Cardiac muscle cell (in vitro differentiated cells and primary cell): ENCODE results near the gene CFAP99. TPM values are rescaled to one million over a fixed set of nuclear protein-coding genes. Genes with fewer than 3 reads are reported as not detected.

Experiments used
- DNase-seq, 2 donors: peaks; one replicate each; pipeline versions ENCODE4 v3.0.0 to v3.0.0-alpha.2; 2010 to 2017; ENCODE audit warnings: low read depth in 1 of 2, low spot score in 1 of 2
- H3K27ac ChIP-seq: fragments of 200-600 bp; sonication (generic); 2 replicates; pipeline ENCODE4 v1.5.1; 2016
- H3K27me3 ChIP-seq: fragments of 200-600 bp; sonication (generic); 2 replicates; pipeline ENCODE4 v1.6.0; 2016; ENCODE audit warnings: control low read depth
- H3K36me3 ChIP-seq: fragments of 200-600 bp; sonication (generic); 2 replicates; pipeline ENCODE4 v1.5.1; 2016; ENCODE audit warnings: control low read depth
- H3K4me1 ChIP-seq: fragments of 200-600 bp; sonication (generic); 2 replicates; pipeline ENCODE4 v1.8.1; 2017; ENCODE audit warnings: low read depth, mild to moderate bottlenecking, mixed run types
- H3K4me3 ChIP-seq: fragments of 200-600 bp; sonication (generic); 2 replicates; pipeline ENCODE4 v1.5.1; 2016; ENCODE audit warnings: mild to moderate bottlenecking
- H3K9me3 ChIP-seq: fragments of 200-600 bp; sonication (generic); 2 replicates; pipeline ENCODE4 v1.5.1; 2017; ENCODE audit warnings: low read depth, mild to moderate bottlenecking, control low read depth
- polyA plus RNA-seq: library from polyadenylated mRNA; unstranded; fragments of >200 nt; fragmentation: Nextera tagmentation; extraction: Ambion mirVana; gene quantifications from 2 replicates; pipeline ENCODE4 v1.2.1, GENCODE V29; 2016
- total RNA-seq: library from RNA; depleted of rRNA; stranded (reverse); fragments of >200 nt; gene quantifications from 2 replicates; pipeline ENCODE4 v1.2.3, GENCODE V29; 2016
- TF ChIP-seq, protein P1 (sequence below): IDR thresholded peaks from 2 replicates; pipeline ENCODE4 v1.5.1; 2012; ENCODE audit warnings: low read depth, mild to moderate bottlenecking, low read length

Gene CFAP99
- total and polyA plus RNA-seq, 2 experiments from 2014 or later = 0.10 TPM; not detected in 1

DNA sequence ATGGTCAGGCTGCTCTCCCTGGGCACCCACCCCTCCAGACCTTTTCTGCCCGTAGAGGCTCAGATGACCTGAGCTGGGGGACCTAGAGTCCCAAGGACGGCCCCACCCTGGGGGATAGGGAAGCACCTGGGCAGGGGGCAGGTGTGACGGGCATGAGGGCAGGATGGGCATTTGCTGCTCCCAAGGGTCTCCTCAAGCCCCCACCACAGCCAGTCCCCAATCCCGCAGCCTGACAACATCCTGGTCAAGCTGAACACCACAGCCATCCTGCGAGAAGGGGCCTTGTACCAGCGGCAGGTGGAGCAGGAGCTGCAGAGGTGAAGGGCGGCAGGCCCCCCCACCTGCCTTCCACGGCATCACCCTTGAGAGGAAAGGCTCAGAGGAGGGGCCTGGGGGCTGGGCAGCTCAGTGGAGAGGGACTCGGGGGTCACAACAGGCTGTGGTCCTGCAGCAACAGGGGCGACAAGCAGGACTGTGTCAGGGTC, 32.3 kb downstream of the CFAP99 start:
- TF ChIP-seq, protein P1, sequence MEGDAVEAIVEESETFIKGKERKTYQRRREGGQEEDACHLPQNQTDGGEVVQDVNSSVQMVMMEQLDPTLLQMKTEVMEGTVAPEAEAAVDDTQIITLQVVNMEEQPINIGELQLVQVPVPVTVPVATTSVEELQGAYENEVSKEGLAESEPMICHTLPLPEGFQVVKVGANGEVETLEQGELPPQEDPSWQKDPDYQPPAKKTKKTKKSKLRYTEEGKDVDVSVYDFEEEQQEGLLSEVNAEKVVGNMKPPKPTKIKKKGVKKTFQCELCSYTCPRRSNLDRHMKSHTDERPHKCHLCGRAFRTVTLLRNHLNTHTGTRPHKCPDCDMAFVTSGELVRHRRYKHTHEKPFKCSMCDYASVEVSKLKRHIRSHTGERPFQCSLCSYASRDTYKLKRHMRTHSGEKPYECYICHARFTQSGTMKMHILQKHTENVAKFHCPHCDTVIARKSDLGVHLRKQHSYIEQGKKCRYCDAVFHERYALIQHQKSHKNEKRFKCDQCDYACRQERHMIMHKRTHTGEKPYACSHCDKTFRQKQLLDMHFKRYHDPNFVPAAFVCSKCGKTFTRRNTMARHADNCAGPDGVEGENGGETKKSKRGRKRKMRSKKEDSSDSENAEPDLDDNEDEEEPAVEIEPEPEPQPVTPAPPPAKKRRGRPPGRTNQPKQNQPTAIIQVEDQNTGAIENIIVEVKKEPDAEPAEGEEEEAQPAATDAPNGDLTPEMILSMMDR = no peak
- Histone ChIP-seq H3K4me3 (no peak overlapping the region), H3K4me1 (no peaks in the 10 kb centered on the region), H3K36me3 (no peaks in the 10 kb centered on the region), H3K9me3 (no peaks in the 10 kb centered on the region), H3K27ac (no peak overlapping the region), H3K27me3 (no peaks in the 10 kb centered on the region)
- DNase-seq = no peak

DNA sequence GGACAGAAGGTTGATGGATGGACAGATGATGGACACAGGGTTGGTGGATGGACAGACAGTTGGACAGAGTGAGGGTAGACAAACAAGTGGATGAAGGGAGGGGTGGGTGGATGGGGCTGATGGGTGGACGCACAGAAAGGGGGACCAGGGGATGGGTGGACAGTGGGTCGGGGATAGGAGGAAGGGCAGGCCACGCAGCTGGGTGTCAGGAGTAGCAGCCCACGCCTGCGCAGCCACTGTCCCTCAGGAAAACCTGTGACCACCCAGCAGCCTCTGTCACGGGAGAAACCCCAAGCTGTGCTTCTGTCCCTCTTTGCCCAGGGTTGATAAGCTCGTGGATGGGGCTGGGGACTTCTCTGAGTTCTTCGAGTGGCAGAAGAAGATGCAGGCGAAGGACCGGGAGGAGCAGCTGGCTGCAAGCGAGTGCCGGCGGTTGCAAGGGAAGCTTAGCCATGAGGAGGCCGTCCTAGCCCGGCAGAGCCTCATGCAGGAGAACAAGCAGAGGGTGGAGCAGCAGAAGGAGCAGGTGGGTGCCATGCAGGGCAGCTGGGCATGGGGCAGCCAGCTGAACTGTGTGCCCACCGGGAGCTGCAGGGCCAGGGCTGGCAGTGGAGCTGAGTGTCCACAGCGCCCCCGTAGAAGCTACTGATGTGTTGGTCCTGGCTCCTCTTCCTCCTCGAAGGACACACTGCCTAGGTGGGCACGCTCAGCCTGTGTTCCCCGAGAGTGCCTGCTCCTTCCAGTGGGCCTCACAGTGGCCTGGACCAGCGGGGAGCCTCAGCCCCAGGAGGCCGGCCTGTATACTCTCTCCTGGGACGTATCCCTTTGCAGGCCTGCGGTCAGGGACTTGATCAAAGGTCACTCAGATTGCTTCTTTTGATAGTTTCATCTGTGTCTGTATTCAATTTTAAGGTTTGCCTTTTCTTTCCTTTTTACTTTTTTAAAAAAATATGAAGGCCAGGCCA, 33.3 kb downstream of the CFAP99 start:
- DNase-seq = no peak
- Histone ChIP-seq H3K4me3 (no peak overlapping the region), H3K27ac (no peak overlapping the region), H3K9me3 (no peaks in the 10 kb centered on the region), H3K27me3 (no peaks in the 10 kb centered on the region), H3K4me1 (no peaks in the 10 kb centered on the region), H3K36me3 (no peaks in the 10 kb centered on the region)
- TF ChIP-seq, protein P1 = no peak

DNA sequence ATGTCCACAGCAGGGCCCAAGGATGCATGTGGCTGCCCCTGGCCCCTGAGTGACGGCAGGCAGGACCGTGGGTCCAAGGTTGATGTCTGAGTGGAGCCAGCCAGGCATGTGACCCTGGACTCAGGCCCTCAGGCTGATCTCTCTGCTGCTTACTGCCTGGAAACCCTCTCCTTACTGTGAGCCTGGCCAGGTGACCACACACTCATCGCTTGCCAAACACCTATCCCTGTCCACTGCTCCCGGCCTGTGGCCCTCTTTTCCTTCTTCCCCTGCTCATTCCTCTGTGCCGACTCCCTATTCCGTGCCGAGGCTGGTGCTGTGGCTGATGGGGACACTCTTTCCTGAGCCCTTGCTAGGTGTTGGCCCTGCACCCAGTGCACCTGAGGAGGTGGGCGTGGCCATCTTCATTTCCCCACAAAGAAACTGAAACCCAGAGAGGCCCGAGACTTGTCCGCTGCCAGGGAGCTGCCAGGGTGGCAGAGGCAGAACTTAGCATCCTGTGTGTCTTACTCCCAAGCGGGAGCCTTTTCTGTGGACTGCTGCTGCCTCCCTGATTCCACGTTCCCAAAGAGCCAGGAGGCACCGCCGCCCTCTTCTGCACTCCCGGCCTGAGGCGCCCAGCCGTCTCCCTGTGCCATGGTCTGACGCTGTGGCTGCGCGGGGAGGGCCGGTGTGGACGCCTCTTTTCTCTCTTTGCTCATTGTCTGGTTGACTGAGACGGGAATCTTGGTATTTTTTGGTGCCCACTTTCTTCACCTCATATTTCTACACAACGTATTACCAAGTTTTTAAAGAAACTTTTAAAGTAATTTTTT, 38.9 kb downstream of the CFAP99 start:
- no peak for DNase-seq
- no peak overlapping the region for H3K27ac ChIP-seq
- H3K36me3 ChIP-seq = no peaks in the 10 kb centered on the region
- no peaks in the 10 kb centered on the region for H3K9me3 ChIP-seq
- TF ChIP-seq, protein P1 = no peak
- no peaks in the 10 kb centered on the region for H3K4me1 ChIP-seq
- H3K27me3 ChIP-seq = no peaks in the 10 kb centered on the region
- no peak overlapping the region for H3K4me3 ChIP-seq

DNA sequence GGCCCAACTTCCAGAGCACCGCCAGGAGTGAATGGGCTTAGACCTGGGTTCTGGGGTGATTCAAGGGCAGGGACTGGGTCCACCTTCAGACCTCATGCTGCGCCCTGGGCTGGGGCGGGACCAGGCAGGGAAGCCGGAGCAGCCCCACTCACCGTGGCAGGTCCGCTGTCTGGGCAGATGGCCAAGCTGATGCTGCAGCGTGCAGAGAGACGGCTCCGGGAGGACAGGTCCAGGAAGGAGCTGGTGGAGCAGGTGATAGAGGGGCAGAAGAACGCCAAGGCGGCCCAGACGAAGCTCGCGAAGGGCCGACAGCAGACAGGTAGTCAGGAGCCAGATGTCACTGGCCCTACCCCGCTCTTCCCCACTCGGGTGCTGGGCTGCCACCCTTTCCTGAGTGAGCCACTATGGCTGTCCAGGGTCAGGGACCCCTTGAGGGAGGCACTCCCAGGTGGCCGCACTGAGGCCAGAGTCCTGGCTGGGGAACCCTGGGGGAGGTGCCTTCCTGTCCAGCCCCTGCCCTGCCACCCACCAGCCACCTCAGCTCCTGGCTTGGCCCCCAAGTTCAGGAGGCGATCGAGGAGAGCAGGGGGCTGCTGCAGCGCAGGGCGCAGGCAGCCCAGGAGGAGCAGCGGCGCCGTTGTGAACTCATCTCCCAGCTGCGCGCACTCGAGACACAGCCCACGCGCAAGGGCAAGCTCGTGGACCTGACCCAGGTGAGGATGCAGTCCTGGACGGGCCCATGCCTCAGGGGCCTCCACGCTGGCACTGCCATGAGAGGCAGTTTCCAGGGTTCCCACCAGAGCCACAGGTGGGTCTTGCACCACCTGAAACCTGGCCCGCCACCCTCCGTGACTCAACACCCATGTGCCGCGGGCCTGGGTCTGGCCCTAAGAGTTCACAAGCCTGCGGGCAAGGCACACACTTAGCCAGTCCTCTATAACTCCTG, 40.1 kb downstream of the CFAP99 start:
- Histone ChIP-seq H3K27ac (no peak overlapping the region), H3K9me3 (no peaks in the 10 kb centered on the region), H3K4me1 (no peaks in the 10 kb centered on the region), H3K27me3 (no peaks in the 10 kb centered on the region), H3K4me3 (no peak overlapping the region), H3K36me3 (no peaks in the 10 kb centered on the region)
- no peak for DNase-seq
- TF ChIP-seq, protein P1 = no peak
